8988T (cell line): Measurements from ENCODE around the gene BBX.

Experiments used
- DNase-seq: peaks from one replicate; pipeline ENCODE4 v3.0.0; 2011

The BBX gene

DNA sequence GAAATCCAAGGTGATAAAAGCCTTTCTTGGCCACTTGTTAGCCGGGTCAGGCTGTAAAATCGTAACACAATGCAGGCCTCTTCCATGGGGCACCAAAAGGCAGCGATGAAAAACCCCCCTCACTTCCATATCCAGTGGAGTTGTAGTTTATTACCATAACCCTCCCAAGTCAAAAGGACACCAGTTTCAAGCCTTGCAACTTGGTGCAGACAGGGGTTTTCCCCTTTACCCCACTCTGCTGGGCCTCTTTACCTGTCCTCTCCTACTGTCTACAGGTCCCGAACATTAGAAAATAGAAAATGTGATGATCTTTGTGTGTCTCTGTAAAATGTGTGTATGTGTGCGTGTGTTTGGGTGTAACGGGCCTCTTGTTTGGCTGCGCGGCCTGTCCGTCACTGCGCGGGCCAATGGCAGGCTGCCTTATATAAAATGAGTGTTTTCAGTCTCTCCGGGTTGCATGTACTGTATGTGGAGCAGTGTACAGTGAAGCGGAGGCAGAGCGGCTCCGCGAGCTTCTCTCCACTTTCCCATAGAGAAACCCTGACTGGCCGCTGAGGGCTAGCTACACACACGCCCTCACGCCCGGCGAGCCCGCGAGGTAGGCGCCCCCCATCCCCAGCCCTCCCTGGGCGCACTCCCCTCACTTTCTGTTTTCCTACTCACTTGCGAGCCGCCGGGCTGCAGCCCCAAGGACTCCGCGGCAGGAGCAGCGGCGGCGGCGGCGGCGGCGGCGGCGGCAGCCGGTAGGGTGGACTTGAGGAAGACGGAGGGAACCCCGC lies at the start of gene BBX:
Gene BBX (plus strand): TSS at position 453 of the 779 bp plus-strand sequence. CDS start 187,499 bp downstream, outside the sequence.
- DNase-seq: peak; percentile 51

DNA sequence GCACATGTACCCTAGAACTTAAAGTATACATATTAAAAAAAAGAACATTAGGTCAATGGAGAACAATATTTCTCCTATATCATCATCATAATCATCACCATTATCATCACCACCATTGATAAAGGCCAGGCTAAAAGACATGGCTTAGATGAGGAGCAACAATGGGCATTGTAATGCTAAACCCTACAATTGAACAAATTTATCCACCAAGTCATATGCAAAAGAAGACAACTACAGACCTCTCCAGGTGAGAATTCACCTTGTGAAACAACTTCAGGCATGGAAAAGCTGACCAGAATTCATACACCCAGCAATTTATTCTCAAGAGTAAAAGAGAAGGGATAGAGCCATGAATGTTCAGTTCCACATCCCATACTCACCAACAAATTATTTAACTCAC lies 46.3 kb upstream of the BBX start:
- DNase-seq: no peak

DNA sequence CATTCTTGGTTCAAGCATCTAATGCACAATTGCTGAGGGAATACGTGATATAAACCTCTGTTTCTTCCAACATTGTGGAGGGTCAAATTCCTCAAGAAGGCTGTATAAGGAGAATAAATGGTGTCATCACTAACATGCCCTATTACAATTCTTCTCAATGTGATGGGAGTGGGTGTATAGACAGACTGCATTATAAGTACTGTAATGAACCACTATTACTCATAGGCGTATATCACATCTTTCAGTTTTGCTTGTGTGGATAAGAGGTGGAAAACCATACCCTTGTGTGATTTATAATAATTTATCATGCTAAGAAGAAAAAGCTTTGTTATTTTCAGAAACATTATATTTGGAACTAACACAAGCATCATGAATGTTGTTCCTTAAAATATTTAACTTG lies 35.3 kb upstream of the BBX start:
- no peak for DNase-seq

DNA sequence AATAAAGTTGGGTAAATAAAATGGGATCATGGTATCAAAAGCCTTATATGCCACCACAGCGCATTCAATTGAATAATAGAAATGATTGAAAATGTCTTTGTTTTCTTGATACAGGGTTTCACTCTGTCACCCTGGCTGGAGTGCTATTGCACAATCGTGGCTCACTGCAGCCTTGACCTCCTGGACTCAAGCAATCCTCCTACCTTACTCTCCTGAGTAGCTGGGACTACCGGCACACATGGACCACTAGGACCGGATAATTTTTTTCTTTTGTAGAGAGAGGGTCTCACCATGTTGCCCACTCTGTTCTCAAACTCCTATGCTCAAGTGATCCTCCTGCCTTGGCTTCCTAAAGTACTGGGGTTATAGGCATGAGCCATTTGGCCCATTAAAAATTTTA lies 33.8 kb upstream of the BBX start:
- DNase-seq: no peak

DNA sequence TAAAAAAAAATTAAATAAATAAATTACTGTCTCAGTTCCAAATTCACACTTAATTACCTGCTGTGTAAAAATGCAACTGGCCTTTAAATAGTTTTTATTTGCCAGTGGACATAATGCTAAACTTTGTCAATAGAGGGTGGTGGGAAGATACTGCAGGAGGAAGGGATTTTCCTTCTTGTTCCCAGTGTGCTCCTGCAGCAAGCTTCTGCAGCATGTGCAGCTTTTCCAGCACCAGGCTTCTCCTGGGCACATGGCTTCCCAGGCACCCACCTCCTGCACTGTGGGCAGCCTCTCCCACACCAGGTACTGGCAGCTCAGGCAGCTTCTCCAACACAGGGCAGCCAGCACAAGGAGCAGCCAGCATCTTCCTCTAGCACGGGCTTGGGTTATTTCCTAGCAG lies 29.6 kb upstream of the BBX start:
- no peak for DNase-seq

DNA sequence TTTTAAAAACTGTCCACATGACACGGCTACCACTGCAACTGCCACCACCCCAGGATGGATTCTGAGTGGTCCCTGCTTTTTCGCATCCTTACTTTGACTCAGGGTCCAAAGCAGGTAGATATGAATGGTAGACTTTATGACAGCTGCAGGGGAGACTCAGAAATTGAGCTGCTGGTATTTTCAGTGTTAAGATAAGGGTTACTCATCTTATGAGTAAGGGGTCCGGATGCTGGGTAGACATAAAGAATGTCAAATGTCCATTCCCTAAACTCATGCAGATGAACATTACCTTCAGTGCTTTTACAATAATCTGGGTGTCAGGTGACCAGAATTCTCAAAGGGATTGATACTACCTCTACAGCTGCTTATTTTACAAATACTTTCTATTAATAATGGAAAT lies 25.9 kb upstream of the BBX start:
- no peak for DNase-seq

DNA sequence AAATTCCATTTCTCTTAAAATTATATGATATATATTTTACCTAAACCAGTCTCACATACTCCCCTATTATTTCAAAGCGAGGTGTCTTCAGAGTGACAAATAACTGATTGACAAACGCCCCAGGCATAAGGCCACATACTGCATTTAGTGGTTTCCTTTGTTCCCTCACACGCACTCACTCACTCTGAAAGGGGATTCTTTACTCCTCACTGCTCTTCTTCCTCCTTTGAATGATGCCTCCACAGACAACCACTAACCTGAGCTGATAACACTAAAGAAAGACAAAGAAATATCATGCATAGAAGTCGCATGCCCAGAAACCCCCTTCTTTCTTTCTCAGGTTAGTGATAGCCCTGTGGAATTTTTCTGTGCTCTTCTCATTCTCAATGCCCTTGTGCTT lies 24.1 kb upstream of the BBX start:
- no peak for DNase-seq

DNA sequence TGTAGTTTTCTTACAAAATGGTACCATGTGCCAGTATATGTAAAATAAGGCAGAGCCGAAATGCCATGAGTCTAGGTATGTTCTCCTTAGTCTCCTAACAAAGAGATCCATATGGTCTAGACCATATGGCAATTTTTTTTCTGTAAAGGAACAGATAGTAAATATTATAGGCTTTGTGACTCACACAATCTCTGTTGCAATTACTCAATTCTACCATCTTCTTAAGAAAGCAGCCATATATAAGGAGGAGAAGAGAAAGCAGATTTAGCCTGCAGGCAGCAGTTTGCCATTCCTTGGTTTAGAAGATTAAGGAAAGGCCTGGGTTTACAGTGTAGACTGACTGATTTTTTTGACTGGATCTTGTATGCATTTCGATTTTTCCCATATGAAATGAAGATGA lies 16.3 kb upstream of the BBX start:
- no peak for DNase-seq

DNA sequence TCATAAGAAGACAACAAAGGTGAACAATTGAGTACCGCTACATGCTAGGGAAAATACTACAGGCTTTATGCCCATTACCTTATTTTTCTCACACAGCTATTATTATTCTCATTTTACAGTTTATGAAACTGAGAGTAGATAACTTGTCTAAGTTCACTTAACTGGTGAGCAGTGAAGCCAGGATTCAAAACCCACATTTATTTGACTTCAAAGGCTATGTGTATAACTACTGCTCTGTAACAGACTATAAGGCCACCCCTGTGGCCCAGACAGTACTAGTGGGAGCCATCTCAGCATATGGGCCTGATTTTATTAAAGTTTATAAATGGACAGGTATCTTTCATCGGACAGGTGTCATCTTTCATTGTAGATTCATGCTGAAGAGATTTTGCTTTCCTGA lies 14.4 kb upstream of the BBX start:
- DNase-seq: no peak

DNA sequence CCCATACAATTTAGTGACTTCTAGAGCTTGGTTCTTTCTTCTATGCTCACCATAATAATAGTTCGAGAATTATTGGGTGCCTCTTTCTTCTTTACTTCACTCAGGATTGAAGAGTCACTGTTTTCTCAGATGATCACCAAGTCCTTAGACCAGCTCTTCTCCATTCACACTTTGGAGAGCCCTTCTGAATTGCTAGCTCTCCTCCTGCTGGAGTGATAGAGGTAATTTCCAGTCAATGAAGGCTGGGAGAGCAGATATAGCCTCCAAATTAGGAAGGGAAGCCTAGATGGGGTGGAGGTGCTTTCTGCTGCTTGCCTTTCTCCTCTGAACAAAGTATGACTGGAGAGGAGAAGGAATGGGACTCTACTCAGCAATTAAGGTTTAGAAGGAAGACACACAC lies 10.7 kb upstream of the BBX start:
- no peak for DNase-seq

DNA sequence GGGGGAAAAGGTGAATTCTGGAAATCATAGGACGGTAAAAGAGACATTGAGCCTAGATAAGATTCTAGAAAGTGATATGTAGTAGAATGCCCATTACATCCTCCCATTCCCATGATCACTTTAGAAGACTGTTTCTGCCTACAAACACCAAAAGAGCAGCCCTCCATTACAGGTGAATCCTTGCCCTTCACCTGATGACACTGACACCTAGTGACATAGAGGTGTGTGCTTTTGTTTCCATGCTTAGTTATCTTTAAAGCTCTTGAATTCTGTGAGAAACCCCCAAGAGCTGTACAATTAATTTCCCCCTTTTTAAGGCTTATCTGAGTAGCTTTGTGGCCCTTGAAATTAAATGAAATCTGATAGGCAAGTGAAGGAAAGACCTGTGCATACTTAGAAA lies 8.3 kb upstream of the BBX start:
- no peak for DNase-seq

DNA sequence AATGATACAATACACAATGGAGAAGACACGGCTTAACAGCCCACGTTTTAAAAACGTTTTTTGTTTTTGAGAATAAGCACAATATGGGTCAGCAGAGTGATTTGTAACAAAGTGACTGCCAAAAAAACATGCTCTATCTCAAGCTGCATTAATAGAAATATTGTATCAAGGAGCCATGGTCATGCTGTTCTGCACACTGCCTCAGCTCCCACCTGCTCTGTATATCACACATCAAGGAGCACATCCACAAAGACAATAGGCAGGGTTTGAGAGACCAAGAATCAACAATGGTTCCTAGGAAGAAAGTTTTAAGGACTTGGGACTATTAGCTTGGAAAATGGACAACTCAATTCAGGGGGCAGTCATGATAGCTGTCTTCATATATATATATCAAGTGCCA lies 6.3 kb upstream of the BBX start:
- DNase-seq: no peak

DNA sequence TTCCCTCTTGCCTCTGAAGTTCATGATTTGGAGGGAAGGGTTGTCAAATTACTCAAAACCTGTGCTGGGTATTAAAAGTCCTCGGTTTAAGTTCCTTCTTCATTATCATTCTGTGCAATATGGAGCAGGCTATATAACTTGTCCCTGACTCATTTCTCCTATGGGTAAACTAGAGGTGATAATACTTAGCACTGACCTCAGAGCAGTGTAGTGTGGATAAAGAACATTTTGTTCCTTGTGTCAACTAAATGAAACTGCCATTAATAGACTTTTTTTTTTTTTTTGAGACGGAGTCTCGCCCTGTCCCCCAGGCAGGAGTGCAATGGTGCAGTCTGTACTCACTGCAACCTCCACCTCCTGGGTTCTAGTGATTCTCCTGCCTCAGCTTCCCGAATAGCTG lies 2.2 kb upstream of the BBX start:
- no peak for DNase-seq

DNA sequence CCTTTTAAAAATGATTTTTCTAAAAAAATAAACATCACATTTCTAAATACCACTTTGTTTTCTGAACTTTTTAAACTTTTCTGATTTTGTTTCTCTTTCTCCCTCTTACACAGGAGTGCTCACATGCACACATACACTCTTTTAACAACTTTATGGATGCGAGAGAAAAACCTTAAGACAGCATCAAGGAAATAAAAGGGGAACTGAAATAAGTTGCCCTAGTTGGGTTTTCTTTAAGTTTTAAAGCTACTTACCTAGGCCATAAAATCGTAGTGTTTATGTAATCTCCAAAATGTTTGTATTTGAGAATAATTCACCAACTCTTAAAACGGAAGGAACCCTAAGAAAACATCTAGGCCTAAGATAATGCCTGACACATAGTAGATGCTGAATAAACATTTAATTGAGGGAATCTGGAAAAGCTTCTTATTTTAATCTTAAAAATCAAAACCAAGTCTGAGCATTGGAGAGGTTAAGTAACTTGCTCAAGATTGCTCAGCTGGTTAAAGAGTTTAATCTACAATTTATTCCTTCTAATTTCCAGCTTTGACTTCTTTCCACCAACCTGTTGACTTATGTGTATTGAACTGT lies 1.2 kb upstream of the BBX start:
- DNase-seq: no peak

DNA sequence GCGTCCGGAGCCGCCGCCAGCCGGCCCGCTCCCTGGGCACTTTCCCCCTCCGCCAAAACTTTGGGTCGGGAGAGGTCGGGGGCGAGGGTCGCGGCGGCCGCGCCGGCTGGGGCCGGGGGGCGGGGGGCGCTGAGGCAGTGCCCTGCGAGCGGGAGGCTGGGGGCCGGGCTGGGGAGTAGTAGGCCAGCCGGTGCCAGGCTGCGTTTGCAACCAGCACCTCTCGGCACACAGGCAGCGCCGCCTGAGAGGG lies 452 bp downstream of the BBX start:
- DNase-seq: peak; percentile 20

DNA sequence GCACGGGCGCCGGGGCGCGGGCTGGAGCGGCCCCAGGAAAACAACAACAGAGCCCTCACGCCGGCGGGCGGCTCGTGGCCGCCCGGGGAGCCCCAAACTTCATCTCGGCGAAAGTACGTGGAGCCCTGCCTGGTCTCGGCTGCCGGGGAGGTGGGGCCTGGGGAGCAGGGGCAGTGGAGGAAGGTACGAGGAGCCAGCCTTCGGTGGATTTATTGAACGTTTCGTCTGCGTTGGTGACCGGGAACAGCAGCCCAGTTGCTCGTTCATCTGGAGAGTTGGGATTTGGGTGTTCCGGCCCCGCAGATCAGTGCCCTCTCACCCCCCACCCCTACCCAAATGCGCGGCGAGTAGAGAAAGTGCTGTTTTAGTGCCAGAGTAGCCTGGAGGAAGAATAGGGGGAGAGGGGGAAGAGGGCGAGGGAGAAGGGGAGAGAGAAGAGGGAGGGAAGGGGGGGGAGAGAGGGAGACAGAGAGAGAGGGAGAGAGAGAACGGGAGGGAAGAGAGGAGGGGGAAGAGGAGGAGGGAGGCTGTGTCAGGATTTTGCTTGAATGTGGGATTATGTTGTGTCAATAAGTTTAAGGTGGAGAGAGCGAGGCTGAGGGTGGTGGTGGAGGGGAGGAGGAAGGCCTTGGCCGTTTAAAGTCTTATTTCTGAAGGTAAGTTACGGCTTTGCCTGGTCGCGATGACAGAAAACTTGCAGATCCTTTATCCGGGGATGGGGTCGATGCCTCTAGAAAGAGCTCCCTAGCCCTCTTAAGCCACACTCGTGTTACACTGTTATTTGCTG lies 970 bp downstream of the BBX start:
- peak; percentile 16 for DNase-seq

DNA sequence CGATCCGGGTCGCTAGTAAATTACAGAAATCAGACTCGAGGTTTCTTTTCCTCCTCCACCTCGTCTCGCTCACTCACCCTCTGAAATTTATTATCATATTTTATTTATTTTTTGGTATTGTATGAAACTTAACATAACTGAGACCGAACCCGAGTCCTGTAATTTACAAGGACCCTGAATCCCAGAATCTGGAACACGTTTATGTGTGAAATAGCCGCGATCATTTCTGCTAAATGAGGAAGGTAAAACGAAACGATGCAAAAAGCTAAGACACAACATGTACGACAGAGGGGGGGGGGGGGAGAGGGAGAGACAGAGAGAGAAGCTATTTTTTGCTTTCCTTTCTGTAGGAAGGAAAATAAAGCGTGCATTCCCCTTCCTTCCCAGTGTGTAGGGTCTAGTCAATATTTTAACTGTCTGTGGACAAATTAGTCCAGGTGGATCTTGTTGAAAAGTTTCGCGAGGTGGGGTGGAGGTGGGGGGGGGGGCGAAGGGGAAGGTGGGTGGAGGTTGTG lies 1.6 kb downstream of the BBX start:
- DNase-seq: no peak

DNA sequence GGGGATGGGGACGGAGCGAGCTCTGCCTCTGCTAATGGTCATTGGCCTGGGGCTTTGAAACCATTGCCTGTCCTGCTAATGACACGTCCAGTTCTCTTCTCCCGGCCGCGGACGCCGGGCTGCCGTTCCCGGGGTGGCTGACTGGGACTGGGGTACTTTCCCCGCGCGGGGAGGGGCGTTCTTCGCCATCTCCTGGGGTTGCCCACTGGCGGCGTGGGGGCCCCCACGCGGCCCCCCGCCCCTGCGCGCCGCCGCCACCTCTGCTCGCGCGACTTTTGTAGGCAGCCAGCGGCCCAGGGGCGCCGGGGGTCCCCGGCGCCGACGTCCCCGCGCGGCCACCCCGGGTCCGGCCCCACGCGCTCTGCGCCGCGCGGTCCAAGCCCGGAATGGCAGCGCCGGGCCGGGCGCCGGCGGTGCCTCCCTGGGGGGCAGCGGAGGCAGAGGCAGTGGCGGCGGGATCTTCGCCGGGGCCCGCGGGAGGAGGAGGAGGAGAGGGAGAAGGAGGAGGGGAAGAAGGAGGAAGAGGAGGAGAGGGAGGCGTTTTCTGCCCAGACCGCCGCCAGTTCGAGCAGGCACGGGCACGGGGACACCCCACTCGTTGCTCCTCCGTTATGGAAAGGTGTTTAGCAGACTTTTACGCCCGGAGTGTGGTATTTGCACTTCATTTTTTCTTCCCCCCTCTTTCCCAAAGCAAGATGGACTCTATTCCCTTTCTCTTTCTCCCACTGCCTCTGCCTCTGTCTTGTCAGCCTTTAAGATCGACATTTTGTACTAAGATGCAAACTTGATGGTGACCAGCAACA lies 2.3 kb downstream of the BBX start:
- peak; percentile 22 for DNase-seq

DNA sequence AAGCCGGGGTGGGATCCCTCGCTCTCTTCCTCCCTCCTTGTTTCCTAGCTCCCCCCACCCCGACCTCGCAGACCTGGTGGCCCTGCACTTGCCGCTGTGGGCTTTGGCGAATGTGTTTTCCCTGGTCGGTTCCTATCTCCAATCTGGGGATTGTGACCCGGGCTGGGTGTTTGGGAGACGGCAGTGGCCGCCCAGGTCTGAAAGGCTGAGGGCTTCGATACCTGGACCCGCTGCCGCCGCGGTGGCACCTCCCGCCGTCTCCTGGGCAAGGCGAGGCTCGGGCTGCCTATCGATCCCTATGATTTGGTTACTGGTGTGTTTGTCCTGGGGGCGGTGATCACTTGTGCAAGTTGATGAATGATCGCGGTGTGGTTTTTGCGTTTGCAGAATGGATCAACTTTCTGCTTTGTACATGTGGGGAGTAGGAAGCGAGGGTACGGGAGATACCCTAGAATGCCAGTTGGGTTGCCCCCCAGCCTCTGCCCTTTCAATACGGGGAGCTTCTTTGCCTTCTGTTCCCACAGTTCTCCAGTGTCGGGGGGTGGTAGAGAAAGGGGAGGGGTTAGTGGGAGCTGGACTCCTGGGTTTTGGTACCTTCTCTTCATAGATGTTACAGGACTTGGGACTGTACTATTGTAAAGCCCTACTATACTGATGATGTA lies 3.0 kb downstream of the BBX start:
- no peak for DNase-seq

DNA sequence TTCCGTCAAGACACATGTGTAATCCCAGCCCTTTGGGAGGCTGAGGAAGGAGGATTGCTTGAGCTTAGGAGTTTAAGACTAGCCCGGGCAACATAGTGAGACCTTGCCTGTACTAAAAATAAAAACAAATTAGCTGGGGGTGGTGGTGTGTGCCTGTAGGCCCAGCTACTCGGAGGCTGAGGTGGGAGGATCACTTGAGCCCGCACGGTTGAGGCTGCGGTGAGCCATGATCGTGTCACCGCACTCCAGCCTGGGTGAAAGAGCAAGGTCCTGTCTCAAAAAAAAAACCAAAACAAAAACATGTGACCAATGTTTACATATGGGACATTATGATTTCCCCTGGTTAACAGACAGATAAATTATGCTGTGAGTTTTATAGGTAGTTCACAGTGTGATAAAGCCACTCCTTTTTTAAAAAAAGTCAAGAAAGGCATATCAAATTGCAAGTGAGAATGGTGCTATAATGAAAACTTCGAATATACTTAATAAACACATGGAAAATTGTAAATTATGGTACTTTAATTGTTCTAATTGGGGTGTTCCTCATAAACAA lies 9.2 kb downstream of the BBX start:
- no peak for DNase-seq

DNA sequence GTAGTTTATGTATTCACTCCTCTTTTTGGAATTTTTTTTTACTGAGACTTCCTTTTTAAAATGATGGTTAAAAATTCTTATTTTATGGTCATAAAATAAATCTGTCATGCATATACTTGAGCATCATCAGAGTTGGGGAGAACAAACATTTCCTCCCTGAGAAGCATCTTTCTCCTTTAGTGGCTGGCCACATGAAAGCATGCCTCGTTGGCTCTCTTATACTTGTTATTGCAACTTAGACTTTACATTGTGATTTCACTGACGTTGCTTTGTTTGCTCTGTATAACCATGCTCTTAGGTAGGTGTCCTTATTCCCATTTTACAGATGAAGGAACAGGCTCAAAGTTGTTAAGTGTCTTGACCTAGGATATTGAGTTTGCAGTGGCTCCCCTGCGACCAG lies 18.1 kb downstream of the BBX start:
- DNase-seq: no peak

DNA sequence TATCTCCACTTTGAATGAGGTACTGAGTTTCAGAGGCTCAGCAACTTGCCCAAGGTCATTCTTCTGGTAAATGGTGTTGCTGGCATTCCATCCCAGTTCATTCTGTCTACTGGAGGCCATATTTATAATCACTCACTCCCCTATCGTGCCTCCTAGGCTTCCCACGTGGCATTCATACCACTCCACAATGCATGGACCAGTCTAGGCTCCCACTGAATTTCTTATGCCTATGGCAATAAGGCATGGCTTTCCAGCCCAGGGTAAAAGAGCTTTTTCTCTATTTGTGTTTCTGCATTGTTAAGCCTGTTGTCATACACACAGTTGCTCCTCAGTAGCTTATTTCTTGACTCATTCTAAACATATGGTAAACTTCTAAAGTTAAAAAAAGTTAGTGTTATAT lies 19.9 kb downstream of the BBX start:
- no peak for DNase-seq

DNA sequence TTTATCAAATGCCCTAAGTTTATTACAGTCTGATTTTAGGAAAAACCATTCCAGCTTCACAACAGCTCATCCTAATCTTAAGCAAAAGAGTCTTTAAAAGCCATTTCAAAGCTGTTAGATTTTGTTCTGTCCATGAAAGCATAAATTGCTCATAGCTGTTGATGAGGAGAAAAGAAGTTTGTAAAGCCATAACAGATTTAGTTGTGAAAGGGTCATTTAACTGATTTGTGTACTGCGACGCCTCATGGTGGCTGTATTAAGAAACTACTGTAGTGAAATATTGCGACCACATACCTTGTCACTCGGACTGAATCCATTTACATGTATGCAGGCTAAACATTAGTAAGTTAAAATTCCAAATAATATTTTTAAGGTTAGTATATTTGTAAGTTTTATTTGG lies 20.9 kb downstream of the BBX start:
- DNase-seq: no peak
